AG20443 (cell line): Measurements from ENCODE around the gene ARHGAP25.
A peak's percentile ranks its signal among the peaks of the same experiment; 100 is the strongest.

ENCODE experiments used
- DNase-seq: peaks from one replicate; pipeline ENCODE4 v3.0.0; 2012; ENCODE audit warnings: low spot score, mixed read lengths

Gene ARHGAP25

DNA sequence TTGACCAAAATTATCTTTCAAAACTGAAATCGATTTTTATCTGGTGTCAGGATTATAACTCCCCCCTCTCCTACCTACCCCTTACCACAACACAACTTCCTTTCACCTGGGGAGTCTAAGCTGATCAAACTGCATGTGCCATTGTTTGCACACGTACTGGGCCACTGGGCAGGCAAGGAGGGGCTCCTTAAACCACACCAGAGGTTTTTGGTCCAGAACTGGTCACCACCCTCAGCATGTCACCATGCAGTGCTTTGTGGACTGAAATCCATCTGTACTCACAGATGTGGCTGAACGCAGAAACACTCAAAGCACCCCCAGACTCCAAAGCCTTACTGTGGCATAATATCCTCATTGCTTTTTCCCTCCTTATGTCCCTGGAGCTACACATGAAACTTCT, 13.9 kb upstream of the ARHGAP25 start:
- DNase-seq: no peak

DNA sequence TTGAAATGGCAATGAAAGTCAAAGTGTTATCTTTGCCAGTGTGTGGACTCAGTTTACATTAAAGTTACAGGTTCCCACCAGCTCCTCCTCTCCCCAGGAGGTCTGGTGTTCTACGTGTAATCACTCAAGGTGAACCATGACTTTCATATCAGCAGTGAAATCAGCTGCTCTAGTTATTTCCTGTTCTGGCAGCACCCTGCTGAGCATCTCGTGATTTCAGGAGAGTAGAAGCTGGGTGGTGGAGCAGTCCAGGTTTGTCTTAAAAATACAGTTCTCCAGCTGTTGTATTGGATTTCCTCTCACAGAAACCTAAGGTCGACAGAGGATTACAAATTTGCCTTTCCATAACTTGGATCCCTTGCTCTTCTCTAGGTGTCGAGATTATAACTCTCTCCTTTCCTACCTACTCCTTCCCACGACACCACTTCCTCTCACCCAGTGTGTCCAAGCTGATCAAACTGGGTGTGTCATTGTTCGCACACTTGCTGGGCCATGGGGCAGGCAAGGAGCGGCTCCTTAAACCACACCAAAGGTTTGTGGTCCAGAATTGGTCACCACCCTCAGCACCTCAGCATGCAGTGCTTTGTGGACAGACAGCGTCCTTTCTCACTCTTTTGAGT, 13.0 kb upstream of the ARHGAP25 start:
- no peak for DNase-seq

DNA sequence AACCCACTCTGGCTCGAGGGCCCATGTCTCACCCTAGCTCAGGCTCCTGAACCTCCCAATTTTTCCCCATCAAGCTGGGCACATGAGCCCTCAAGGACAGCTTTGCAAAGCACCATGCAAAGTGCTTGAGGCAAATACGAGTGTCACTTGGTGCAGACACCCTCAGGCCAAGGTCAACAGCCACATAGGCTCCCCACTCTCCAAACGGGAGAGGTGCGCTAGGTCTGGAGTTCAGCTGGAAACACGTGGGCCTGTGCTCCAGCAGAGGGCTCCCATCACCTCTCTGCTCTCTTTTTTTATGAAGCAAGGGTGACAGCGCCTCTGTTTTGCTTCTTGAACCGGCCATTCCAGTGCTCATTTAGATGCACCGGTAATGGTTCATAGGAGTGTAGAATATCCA, 11.9 kb upstream of the ARHGAP25 start:
- no peak for DNase-seq

DNA sequence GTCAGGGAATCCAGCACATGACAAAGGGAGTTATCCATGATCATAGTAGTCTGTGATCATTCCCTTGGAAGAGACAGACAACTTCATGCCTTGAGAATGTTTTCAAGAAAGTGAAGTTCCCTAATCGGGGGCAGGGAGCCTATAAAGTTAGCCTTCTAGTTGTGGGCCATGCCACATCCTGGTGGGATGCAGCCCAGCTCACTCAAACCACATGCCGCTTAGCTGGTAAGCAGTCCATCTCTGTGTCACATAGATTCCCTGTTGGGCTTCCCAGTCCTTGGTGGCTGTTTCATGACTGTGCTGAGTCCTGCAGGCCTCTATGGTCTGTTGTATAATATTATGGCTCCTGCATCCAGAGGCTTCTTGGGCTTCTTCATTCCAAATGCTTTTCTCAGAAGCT, 11.4 kb upstream of the ARHGAP25 start:
- no peak for DNase-seq

DNA sequence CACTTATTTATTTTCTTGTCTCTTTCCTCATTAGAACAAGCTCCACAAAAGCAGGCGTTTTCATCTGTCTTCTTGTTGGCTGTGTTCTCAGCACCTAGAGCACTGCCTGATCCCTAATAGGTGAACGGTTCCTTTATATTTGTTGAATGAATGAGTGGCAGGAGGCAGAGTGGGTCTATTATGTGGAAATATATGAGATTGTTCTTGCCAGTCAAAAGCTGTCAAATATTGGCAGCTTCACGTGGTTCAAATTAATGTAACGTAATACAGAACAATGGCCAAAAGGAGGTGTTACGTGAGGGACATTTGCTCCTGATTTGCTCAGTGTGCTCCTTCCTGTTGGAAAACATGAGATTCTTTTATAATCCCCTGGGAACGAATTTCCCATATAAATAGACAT, 8.5 kb upstream of the ARHGAP25 start:
- no peak for DNase-seq

DNA sequence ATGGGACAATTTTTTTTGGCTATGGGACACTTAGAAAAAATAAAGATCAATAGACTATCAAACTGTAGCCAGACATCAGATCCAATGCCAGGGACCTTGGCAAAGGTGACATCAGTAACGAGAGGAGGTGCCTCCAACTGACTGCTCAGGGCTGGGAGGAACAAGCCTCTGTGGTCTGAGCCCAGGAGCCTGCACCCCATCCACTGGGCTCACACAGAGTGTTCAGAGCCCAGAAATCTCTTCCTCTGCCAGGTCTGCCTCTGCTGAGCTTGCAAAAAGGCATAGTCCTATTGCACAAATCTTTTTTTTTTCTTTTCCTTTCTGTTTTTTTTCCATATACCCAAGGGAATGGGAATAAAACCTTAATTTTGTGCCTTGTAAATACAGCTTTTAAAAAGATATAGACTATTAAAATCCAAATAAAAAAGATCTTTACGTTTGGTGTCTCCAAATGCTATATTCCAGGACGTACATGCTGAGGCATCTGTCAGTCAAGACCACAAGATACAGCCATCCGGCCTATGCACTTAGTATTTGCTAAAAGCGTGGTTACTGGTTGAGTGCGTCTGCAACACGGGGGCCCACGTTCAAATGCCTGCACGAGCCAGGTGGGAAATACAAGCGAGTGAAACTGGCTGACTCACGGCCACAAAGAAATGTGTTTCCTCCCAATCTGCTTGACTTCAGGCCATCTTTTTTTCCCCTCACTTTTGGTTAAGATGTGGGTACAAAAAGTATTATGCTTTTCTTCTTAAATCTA, 7.8 kb upstream of the ARHGAP25 start:
- DNase-seq: no peak

DNA sequence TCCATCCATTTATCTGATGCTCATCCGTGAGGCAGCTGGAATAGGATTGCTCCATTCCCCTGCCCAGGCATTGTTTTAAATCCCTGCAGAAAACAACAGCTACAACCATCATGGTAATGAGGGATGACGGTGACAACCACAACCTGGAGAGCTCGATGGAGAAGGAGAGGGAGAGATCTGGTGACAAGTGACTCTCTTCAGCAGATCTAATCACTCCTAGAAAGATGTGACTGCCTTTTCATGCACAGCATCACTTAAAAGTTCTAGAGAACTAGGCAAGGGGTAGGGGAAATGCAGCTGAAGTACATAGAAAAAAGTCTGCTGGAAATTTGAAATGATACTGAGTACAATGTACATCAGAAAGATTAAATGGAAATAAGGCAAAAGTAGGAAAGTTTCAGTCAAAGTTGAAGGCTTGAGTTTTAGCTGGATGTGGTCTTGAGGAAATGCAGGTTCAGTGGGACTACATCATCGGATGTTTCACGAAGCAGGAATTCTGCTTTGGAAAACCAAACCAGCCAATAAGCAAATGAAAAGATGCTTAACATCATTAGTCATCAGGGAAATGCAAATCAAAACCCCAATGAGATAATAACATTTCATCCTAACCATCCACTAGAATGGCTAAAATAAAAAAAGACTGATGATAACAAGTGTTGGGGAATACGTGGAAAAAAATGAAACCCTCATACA, 6.8 kb upstream of the ARHGAP25 start:
- DNase-seq: peak; percentile 36

DNA sequence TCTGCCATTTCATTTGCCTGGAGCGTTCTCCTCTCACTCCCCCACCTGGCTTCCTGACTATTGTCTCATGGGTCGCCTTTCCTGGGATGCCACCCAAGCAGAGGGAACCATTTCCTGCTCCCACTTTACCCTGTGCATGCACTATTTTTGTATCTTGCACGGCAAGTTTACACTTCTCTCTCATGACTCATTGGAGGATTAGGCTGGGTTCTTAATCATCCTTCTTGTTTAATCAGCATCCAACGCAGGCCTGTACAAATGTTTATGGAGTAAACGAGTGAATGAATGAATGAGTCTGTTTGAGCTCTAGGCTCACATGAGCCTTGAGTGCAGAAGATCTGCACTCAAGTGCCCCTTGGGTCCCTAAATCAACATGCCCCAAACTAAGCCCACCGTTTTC, 3.8 kb upstream of the ARHGAP25 start:
- DNase-seq: peak; percentile 26

DNA sequence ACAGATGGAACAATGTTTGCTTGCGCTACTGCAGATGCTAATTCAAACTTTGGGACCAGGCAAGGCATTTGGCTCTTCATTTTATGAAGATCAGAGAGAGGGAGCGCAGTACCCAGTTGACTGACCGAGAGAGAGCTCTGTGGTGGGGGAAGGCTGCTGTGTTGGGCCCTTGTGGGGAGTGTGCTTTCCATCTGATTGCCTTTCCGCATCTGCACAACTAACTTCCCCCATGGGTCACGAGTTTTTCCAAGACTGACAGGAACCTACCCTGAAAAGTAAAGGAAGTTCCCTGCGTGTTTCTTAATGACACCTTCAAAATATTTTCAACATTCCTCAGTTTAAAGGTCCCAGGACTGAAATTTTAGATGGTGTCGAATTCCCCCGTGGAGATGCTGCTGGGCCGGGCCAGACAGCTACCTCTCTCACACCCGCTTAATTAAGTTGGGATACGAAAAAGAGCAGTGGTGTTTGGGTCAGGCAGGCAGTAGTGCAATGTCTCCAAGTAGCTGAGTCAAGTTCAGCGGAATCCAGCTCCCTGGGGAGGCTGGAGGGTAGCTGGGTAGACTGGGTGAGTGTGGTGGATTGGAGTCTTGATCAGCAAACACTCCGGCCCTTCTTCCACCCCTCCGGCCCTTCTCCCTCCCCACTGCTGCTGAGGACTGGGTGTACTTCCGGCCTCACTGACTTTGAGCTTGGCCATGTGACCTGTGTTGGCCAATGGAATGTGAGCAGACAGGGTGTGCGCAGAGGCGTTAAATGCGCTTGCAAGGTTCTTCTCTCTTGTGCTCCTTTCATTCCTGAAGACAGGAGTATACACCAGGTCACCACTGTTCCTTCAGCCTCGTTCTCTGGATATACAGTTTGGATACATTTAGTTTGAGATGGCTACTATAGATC, 2.3 kb upstream of the ARHGAP25 start:
- no peak for DNase-seq

DNA sequence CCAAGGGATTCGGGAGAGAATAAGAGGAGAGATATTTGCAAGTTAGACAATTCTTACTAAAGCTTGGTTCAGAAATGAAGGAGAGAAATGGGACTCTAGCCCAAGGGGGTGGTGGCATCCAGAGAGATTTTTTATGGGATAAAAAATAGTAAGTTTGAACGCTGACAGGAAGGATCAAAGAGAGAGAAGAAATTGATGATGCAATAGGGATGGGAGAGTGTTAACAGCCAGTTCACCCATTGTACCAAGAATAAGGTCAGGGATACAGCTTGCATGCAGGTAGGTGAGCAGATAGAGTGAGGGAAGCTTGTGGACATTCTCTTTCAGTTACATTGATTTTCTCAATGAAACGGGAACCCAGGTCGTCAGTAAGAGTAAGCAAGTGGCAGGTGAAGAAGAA, 1.2 kb upstream of the ARHGAP25 start:
- DNase-seq: no peak

DNA sequence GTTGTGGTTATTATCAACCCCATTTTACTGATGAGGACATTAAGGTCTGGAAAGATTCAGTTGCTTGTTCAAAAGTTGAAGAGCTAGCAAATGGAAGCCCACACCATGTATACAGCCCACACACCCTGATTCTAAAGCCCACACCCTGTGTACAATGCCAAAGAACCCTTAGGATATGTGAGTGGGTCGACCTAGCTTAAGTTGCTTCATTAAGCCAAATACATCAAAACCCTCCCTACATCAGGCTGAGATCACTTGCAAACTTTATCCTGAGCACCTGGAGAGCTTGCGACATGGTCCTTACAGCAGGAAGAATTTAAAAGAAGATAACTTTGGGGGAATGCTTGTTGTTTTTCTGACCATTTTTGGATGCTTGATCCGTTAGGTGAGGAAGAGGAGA, 435 bp upstream of the ARHGAP25 start:
- DNase-seq: no peak

DNA sequence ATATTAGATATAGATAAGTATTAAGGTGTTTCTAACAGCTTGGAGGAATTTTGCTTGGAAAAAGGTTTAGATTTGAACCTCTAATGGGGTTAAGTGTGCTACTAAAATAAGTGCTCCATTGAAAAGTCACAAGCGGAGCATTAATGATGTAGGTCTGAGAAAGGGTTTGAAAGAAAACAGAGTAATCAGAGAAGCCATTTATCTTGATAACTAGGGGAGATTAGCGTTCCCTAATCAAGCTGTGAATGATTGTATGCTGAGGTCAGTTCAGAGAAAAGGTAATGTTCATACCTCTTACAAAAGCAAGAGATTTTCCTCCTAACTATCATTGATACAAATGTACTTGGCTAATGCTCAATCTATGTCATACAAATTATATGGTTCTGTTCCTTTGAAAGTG, 1.5 kb downstream of the ARHGAP25 start:
- no peak for DNase-seq

DNA sequence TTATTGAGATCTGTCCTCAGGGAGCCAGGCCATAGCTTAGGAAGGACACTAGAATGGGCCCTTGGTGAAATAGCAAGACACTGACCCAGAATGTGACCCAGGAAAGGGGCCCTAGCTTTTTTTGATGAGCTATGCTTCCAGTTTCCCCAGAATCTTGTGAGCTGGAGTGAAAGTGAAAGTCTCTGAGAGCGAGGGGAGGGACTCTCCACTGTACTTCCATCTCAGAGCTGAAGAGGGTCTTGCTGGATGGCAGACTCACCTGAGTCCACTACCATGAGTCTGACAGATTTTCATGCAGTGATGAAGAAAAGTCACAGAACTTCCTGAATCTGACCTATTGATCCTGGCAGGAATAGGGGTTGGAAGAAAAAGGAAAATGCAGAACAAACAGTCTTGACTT, 3.1 kb downstream of the ARHGAP25 start:
- no peak for DNase-seq

DNA sequence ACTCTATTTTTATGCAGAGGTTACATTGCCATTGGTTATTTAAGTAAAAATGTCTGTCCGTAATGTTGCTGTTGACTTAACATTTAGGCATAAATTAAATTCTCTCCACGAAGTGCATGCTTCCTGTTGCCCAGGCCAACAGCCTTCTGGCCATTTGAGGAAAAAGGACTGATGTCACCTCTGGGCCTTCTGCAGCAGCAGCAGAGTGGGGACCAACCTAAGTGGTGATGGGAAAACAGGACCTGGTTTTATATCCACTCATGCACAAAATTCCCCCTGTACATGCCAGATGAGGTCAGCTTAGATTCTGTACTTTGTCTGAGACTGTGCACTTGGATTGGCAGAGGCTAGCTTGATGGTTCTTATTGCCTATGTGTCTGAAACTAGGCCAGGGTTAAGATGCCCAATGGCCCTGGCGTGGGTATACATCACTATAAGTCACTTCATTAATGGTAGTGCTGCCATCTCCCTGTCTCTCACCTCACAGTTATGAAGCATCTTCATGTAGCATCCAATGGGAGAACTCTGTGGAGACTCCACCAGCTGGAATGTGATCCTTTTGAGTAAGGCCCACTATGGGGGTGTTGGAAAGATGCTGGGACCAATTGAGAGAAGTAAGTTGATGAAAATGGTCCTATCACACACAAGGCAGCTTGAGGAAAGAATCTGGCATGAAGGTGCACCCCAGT, 4.4 kb downstream of the ARHGAP25 start:
- DNase-seq: no peak

DNA sequence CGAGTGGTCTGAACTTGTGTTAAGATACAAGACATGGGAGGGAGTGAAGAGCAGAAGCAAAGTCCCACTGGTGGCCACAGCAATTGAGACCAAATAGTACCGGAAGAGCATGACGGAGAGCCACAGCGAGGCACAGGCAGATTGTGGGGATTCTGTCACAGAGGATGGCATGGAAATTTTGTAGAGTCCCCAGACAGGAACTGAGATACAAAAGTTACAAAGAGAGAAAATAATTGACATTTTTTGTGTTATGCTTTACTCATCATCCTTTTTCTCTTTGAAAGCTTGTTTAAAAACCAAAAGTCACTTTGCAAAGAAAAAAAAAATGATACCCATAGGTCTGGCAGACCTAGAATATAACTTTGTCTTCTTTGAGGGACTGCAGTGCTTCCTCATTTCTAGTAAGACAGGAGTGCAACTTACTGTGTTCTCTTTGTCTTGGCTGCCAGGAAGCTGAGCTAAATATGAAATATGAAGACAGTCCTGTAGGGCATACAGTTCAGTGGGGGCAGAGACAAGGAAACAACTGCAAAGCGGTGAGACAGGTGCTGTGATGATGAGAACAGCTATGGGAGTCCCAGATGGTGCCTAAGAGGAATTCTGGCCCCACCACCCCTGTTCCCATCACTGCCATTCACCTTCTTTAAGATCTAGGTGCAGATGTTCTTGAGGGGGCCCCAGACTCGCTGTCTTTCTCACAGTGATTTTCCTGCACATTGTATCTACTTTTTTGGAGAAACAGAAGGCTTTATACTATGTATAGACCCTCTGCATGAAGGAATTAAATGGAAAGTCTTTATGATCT, 5.2 kb downstream of the ARHGAP25 start:
- DNase-seq: no peak

DNA sequence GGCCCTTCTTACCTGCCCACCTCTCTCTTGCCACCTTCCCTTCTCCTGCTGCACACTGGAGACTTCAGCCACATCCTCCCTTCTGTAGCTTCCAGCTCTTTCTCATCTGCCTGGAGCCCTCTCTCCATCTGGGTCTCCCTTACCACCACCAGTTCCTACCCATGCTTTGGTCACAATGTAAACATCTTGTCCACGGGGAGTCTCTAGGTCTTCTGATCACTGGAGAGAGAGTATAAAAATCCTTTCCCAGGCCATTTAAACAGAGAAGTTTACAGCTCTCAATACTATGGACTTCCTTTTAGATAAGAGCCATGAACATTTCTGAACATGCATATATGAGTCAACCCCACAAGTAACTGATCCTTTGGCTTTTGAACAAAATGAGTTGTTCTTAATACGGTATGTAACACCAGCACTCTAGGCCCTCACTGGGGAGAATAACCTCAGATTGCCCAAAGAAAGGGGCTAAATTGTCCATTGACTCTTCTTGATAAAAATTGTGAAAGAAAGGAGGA, 5.8 kb downstream of the ARHGAP25 start:
- DNase-seq: no peak

DNA sequence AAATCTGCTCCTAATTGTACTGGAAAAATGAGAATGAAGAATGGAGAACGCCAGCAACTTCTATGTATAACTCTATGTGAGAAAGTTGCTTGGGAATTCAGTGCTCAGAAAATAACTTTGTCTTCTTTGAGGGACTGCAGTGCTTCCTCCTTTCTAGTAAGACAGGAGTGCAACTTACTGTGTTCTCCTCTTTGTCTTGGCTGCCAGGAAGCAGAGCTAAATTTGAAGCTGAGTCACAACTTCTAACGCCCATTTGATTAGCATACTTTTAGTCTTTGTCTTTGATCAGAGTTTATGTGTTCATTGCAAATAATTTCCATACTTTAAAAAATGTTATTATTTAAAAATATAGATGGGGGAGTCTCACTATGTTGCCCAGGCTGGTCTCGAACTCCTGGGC, 6.6 kb downstream of the ARHGAP25 start:
- DNase-seq: no peak

DNA sequence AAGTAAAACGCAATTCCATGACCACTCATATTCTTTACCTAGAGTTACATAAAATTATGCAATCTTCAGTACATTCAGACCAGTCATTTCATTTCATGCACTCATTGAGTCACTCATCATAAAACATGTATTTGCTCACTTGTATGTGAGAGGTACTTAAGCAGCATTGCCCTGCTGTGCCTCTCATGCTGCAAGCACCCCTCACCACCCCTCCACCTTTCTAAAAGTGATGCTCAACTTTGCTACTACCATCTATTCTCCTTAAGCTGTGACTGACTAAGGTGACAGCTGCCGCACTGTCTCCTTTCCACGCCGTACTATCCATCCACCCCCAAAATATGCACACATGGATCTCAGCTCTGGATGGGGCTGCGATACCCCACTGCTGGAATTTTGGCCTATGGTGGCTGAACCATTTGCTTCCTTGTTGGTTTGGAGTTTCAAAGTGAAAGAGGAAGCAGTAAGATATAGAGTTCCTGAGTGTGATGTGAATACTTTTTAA, 7.2 kb downstream of the ARHGAP25 start:
- DNase-seq: no peak

DNA sequence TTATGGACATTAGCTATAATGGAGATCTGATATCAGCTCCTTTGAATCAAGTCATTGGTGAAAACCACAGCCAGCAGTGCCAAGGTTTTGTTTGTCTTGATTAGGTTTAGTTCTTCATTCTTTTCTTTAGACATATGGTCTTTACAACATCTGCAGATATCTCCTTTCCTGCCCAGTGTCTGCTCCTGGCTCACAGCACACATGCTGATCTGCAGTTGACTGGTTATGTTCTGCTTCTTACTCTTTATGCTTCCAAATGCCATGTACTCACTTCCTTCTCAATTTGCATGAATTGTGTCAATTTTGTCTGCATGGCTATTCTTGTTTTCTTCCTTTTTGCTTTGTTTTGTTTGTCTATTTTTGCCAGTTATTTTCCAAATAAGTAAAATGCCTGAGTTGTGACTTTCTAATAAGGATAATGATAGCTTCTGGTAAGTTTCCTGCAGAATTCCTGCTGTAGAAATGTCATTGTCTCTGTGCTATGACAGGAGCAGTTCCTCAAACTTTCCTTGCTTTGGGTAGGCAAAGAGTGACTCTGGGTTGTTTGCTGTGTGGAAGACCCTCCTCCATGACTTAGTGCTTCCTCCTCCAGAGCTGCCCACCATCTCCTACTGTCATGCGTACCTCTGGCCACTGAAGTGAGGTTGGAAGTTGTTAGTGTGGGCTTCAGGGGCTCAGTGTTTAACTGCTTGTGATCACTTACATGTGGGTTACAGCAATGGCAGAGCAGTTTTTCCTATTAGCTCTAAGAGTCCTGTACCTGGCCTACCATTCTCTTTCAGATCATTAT, 8.2 kb downstream of the ARHGAP25 start:
- no peak for DNase-seq

DNA sequence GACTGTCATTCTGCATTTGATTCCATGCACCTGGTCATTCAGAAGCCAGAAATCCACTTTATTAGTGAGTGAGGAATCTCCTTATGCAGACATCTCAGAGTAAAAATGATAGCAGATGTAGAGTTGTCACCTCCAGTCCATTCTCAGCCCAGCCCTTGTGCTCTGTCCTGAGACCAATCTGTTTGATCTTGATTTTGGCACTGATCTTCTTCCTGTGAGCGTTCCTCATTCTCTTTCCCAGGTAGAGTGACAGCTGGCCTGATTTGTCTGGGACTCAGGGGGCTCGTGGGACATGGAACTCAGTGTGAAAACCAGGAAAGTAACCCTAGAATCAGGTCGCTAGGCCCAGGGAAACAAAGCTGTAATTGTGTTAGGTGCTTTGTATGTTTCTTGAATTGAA, 8.9 kb downstream of the ARHGAP25 start:
- no peak for DNase-seq
